Muscle layer of colon (tissue), 2 donors: ENCODE measurements around the gene SRC.
A peak's percentile ranks its signal among the peaks of the same experiment; 100 is the strongest.
"Not testable (repeated sequence)": the region's sequence is repeated elsewhere in the genome, so short reads cannot be mapped to it uniquely, and the experiment has no call there.

ENCODE experiments used
- H3K27ac ChIP-seq: one replicate; pipeline ENCODE4 v1.7.0; 2013; ENCODE audit warnings: low read depth, mild to moderate bottlenecking, low read length, moderate library complexity
- H3K27me3 ChIP-seq, 2 donors: one replicate each; pipeline ENCODE4 v1.7.0; 2013; ENCODE audit warnings: low read length in 2 of 2, mild to moderate bottlenecking in 2 of 2; ENCODE audit not compliant: insufficient read depth in 2 of 2, control insufficient read depth in 1 of 2
- H3K36me3 ChIP-seq: one replicate; pipeline ENCODE4 v1.7.0; 2013; ENCODE audit warnings: mild to moderate bottlenecking, low read length; ENCODE audit not compliant: insufficient read depth
- H3K4me1 ChIP-seq: one replicate; pipeline ENCODE4 v1.7.0; 2013; ENCODE audit warnings: mild to moderate bottlenecking, low read length; ENCODE audit not compliant: insufficient read depth
- H3K4me3 ChIP-seq, 2 donors: one replicate each; pipeline ENCODE4 v1.7.0; 2013; ENCODE audit warnings: low read length in 2 of 2, low read depth in 1 of 2, mild to moderate bottlenecking in 1 of 2, moderate library complexity in 1 of 2
- H3K9ac ChIP-seq: one replicate; pipeline ENCODE4 v1.7.0; 2013; ENCODE audit warnings: low read length
- H3K9me3 ChIP-seq: one replicate; pipeline ENCODE4 v1.7.0; 2013; ENCODE audit warnings: mild to moderate bottlenecking, low read length
- donor health status: abdominal sarcoma.
- donor health status: Adenocarcinoma of cecum.

Gene SRC

DNA sequence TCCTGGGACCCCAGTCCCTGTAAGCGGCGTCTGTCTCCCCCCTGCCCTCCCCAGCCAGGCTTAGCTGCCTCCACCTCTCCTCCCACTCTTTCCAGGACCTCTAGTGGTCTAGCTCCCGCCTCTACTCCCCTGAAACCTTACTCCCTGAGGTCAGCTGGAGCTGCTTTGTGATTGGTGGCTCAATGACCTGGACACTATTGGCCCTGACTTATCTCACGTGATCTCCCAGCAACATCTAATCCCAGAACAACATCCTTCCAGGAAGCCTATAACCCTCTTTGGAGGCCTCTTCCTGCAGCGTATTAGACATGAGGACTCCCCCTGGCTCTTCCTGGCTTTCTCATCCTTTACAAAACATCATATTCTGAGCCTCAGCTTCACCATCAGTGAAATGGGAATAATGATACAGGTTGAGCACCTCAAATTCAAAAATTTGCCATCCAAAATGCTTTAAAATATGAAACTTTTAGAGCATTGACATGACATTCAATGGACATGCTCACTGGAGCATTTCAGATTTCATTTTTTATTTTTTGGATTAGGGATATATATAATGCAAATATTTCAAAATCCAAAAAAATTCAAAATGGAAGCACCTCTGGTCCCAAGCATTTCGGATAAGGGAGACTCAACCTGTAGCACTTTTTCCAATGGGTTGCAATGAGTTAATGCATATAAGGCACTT is 16.3 kb upstream of the SRC start:
- no peaks in the 10 kb centered on the region for H3K27me3 ChIP-seq

DNA sequence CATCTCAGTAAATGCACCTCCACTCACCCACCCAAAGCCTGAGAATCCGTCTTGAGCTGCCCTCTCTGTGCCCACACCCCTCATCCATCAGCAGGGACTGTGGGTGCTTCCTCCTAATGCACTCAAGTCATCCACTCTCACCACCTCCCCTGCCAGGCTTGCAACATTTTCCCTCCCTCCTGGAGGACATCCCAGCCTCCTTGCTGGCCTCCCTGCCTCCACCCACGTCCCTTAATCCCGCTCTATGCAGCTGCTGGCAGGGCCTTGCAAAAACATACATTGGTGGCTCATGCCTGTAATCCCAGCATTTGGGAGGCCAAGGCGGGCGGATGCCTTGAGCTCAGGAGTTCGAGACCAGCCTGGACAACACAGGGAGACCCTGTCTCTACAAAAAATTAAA is 15.6 kb upstream of the SRC start:
- Histone ChIP-seq H3K4me3 (no peak overlapping the region), H3K27me3 (no peaks in the 10 kb centered on the region), H3K9ac (no peak overlapping the region), H3K4me1 (peaks cover 55% of the 10 kb centered on the region), H3K9me3 (no peaks in the 10 kb centered on the region), H3K36me3 (no peaks in the 10 kb centered on the region), H3K27ac (peak overlapping the region; percentile 35)

More for the DNA sequence above, 16.3 kb upstream of the SRC start:
- no peaks in the 10 kb centered on the region for H3K9me3 ChIP-seq
- peaks cover 62% of the 10 kb centered on the region for H3K4me1 ChIP-seq
- no peak overlapping the region for H3K9ac ChIP-seq
- H3K27ac ChIP-seq, result no peak overlapping the region
- no peak overlapping the region for H3K4me3 ChIP-seq
- no peaks in the 10 kb centered on the region for H3K36me3 ChIP-seq

DNA sequence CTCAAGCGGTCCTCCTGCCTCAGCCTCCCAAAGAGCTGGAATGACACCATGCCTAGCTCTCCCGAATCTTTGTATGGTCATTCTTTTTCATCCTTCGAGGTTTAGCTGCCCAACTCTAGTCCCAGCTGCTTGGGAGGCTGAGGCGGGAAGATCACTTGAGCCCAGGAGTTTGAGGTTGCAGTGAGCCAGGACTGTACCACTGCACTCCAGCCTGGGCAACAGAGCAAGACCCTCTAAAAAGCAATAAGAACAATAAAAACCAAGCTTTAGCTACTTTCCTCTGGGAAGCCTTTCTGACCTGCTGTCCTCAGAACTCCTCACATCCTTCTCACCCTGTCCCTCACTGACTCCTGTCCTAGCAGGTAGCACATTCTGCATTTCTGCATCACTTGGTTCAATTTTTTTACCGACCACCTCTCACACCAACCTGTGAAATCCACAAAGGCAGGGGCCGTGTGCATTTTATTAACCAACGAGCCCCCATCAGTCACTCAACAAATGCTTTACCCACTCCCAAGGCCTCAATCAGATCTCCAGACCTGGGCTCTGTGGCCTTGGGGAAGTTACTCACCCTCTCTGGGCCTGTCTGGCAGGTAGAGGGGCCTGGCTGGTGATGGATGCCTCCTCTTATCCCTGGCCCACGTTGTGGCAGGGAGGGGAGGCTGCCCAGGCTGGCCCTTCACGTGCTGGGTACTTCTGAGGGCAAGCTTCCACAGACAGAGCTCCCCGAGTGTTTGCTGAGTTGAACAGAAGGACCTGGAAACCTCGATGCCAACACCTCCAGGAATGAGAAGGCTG is 14.7 kb upstream of the SRC start:
- no peaks in the 10 kb centered on the region for H3K9me3 ChIP-seq
- no peaks in the 10 kb centered on the region for H3K27me3 ChIP-seq
- H3K36me3 ChIP-seq, result no peaks in the 10 kb centered on the region
- H3K27ac ChIP-seq, result peak overlapping the region; percentile 71
- peaks cover 53% of the 10 kb centered on the region for H3K4me1 ChIP-seq
- H3K9ac ChIP-seq, result peak overlapping the region; percentile 37
- peak overlapping the region in 1 of 2 donors; percentile 15 for H3K4me3 ChIP-seq

DNA sequence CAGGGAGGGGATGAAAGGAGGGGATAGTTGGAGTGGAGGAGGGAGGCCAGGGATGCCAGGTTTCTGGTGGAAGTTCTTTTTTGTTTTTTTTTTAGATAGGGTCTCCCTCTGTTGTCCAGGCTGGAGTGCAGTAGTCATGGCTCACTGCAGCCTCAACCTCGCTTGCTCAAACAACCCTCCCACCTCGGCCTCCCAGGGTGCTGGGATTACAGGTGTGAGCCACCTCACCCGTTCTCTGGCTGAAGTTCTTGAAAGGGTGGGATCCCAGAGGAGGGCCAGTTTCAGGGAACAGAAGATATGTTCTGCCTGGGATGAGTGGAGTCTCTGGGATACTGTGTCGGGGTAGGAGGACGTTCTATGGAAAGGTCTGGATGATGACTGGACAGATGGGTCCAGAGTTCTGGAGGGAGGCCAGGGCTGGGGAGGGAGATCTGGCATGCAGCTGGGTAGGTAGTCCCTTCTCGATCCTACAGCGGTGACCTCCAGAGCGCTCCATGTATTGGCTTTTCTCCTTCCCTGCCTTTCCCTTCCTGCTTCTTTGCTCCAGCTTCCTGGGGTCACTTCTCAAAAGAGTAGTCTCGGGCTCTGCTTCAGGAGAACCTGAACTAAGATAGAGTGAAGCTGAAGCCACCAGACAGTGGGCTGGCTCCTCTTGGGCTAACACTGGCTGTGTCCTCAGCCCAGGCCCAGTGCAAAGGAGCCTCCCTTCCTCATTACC is 12.7 kb upstream of the SRC start:
- H3K4me1 ChIP-seq, result peaks cover 41% of the 10 kb centered on the region

DNA sequence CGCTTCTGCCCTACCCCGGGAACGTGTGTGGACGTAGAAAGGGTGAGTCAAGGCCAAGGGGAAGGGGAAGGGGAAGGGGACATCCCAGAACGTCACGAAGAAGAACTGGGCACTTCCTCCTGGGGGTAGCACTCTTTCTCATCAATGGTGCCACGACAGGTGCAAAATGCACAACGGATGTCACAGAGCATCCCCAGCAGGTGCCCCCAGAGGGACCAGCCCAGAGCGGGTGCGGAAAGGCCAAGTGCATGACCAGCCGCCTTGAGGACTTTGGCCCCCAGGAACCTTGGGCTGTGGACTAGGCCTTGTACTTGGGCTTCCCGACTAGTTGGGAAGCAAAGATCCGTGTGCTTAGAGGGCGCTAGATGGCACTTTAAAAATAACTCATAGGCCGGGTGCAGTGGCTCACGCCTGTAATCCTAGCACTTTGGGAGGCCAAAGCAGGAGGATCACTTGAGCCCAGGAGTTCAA is 12.1 kb upstream of the SRC start:
- H3K36me3 ChIP-seq, result no peaks in the 10 kb centered on the region
- no peaks in the 10 kb centered on the region for H3K27me3 ChIP-seq
- no peak overlapping the region for H3K4me3 ChIP-seq
- H3K27ac ChIP-seq, result no peak overlapping the region
- H3K9me3 ChIP-seq, result no peaks in the 10 kb centered on the region
- H3K9ac ChIP-seq, result no peak overlapping the region
- H3K4me1 ChIP-seq, result peaks cover 35% of the 10 kb centered on the region

More for the DNA sequence above, 12.7 kb upstream of the SRC start:
- Histone ChIP-seq H3K9me3 (no peaks in the 10 kb centered on the region), H3K27me3 (no peaks in the 10 kb centered on the region), H3K27ac (peak overlapping the region; percentile 71), H3K4me3 (no peak overlapping the region), H3K9ac (no peak overlapping the region), H3K36me3 (no peaks in the 10 kb centered on the region)

DNA sequence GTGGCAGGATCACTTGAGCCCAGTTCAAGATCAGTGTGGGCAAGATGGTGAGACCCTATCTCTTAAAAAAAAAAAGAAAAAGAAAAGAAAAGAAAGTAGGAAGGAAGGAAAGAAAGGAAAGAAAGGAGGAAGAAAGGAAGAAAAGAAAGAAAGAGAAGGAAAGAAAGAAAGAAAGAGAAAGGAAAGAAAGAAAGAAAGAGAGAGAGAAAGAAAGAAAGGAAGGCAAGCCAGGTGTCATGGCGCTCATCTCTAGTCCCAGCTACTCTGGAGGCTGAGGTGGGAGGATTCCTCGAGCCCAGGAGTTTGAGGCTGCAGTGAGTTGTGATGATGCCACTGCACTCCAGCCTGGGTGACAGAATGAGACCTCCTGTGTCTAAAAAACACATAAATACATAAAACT is 11.5 kb upstream of the SRC start:
- H3K4me3 ChIP-seq, result no peak overlapping the region

DNA sequence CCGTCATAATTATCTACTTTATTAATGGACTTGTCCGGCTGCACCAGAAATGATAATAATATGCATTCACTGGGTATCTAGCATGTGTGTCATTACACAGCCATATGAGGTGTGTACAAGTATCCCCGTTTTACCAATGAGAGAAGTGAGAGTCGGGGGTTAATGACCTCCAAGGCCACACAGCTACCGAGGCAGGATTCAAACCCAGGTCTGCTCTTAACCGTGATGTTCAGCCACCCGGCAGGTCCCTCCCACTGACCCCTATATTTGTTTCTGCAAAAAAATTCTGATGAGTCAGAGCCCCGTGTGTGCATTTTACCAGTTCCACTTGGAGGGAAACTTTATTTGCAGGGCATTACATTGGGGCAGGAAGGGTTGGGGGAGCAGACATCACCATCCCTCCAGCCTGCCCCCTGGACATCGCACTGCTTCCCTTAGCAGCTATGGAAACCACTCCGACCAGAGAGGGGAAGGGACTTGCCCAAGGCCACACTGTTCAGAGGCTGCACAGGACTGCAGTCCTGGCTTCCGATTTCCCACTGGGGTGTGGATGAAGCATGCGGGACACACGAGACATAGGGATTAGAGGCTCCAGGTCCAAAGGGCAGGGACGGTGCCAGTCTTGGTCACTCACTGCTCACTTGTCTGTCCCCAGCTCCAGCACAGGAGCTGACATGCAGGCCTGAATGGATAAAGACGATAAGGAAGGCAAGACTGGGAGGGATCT is 10.1 kb upstream of the SRC start:
- peak overlapping the region; percentile 66 for H3K27ac ChIP-seq
- no peak overlapping the region for H3K9ac ChIP-seq
- H3K4me1 ChIP-seq, result peaks cover 34% of the 10 kb centered on the region

More for the DNA sequence above, 11.5 kb upstream of the SRC start:
- Histone ChIP-seq H3K27me3 (no peaks in the 10 kb centered on the region), H3K4me1 (peaks cover 34% of the 10 kb centered on the region), H3K27ac (no peak overlapping the region), H3K36me3 (no peaks in the 10 kb centered on the region), H3K9me3 (no peaks in the 10 kb centered on the region), H3K9ac (no peak overlapping the region)

DNA sequence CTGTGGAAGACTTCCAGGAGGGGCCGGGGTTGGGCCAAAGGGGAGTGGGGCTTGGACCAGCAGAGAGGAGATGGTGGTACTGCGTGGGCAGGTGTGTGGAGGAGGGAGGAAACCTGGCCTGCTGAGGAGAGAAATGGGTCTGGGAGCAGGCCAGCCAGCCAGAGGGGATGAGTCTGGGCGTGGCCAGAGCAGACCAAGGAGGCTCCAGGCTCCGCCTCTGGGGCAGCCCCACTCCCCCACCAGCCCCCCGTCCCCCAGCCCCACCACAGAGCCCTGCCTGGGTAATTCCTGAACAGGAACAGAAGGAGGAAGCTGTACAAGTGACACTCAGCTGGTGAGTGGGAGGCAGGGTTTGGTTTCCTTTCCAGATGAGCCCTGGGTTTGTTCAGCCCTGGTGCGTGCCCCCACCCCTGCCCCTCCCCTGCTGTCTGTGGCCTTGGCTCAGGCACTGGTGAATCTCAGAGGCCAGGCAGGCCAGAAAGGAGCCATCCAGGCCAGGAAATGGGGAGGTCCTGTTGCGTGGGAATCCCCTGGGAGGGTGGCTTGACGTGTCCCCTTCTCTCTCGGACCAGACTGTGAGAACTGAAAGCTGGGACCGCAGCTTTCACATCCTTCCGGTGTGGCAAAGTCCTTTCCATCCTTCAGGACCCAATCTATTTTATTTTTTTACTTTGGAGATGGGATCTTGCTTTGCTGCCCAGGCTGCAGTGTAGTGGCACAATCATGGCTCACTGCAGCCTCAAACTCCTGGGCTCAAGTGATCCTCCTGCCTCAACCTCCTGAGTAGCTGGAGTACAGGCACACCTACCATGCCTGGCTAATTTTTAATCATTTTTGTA is 9.4 kb upstream of the SRC start:
- no peaks in the 10 kb centered on the region for H3K9me3 ChIP-seq
- peak overlapping the region in 1 of 2 donors; percentile 31 for H3K4me3 ChIP-seq
- H3K27ac ChIP-seq, result peak overlapping the region; percentile 66

More for the DNA sequence above, 10.1 kb upstream of the SRC start:
- H3K36me3 ChIP-seq, result no peaks in the 10 kb centered on the region
- H3K27me3 ChIP-seq, result no peaks in the 10 kb centered on the region
- no peak overlapping the region for H3K4me3 ChIP-seq
- no peaks in the 10 kb centered on the region for H3K9me3 ChIP-seq

DNA sequence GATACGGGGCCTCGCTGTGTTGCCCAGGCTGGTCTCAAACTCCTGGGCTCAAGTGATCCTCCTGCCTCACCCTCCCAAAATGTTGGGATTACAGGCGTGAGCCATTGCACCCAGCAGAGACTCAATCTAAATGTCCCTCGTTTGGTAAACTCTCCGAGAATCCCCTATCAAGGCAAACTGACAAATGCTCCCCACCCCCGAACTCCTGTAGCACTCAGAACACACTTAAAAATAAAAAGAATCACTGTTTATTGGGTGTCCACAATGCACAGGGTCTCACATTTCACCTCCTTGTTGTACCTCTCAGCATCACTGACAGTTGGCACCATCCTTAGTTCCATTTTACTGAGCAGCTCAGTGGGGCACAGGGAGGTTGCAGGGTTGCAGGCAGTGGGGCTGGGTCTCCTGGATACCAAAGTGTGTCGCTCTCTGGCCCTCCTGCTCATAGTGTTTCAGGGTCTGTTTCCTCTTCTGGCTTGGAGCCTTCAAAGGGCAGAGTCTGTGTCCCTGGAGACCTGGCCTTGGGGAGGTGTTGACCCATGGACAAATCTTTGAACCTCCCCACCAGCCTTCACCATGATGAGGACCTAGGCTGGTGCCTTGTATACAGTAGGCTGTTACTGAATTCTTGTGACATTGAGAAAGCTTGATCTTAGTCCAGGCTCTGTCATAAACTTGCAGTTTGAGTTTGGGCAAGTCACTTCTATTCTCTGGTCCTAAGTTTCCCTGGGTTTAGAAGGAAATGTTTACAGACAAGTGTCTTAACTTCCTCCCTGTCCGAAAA is 8.5 kb upstream of the SRC start:
- no peaks in the 10 kb centered on the region for H3K9me3 ChIP-seq
- H3K4me1 ChIP-seq, result peaks cover 19% of the 10 kb centered on the region
- no peaks in the 10 kb centered on the region for H3K27me3 ChIP-seq
- H3K36me3 ChIP-seq, result no peaks in the 10 kb centered on the region
- no peak overlapping the region for H3K9ac ChIP-seq
- no peak overlapping the region for H3K27ac ChIP-seq
- H3K4me3 ChIP-seq, result no peak overlapping the region

More for the DNA sequence above, 9.4 kb upstream of the SRC start:
- Histone ChIP-seq H3K4me1 (peaks cover 27% of the 10 kb centered on the region), H3K9ac (no peak overlapping the region), H3K36me3 (no peaks in the 10 kb centered on the region), H3K27me3 (no peaks in the 10 kb centered on the region)

DNA sequence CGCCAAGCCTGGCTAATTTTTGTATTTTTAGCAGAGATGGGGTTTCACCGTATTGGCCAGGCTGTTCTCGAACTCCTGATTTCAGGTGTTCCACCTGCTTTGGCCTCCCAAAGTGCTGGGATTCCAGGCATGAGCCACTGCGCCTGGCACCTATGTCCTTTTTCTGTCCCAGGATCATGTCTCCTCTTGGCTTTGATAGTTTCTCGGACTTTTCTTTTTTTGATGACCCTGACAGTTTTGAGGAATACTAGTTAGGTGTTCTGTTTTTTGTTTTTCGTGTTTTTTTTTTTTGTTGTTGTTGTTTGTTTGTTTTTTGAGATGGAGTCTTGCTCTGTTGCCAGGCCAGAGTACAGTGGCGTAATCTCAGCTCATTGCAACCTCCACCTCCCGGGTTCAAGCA is 7.6 kb upstream of the SRC start:
- not testable (repeated sequence) for H3K4me3 ChIP-seq, H3K9me3 ChIP-seq, H3K27ac ChIP-seq, H3K9ac ChIP-seq, H3K36me3 ChIP-seq, H3K27me3 ChIP-seq
- H3K4me1 ChIP-seq, result peaks cover 16% of the 10 kb centered on the region
